Gastroesophageal sphincter (tissue), 4 donors: ENCODE data around the gene PARP14. TPM values are rescaled to one million over a fixed set of nuclear protein-coding genes. Genes with fewer than 3 reads are reported as not detected.

Experiments
- ATAC-seq: fragments of 150-250 bp; one replicate; pipeline ENCODE4 v1.9.1; 2016; ENCODE audit warnings: mild to moderate bottlenecking, moderate library complexity
- H3K27ac ChIP-seq, 4 donors: fragments of 200-600 bp; sonication (generic) in 3 of 4; 1 replicate in 3 of 4; 2 replicates in 1 of 4; pipeline ENCODE4 v1.5.1; 2016 to 2019
- H3K27me3 ChIP-seq: fragments of 200-600 bp; sonication (generic); one replicate; pipeline ENCODE4 v1.5.1; 2019
- H3K36me3 ChIP-seq, 2 donors: fragments of 200-600 bp; sonication (generic); one replicate each; pipeline ENCODE4 v1.5.1; 2019; ENCODE audit warnings: control low read depth in 1 of 2
- H3K4me1 ChIP-seq, 3 donors: fragments of 200-600 bp; sonication (generic); 1 replicate in 2 of 3; 2 replicates in 1 of 3; pipeline ENCODE4 v1.5.1; 2016 to 2019; ENCODE audit warnings: control low read depth in 2 of 3
- H3K4me3 ChIP-seq, 2 donors: fragments of 200-600 bp; sonication (generic); one replicate each; pipeline ENCODE4 v1.5.1; 2019; ENCODE audit warnings: mild to moderate bottlenecking in 1 of 2, moderate library complexity in 1 of 2
- H3K9me3 ChIP-seq, 3 donors: fragments of 200-600 bp; sonication (generic); one replicate each; pipeline ENCODE4 v1.5.1; 2017 to 2019; ENCODE audit warnings: control low read depth in 2 of 3
- CTCF ChIP-seq, 4 experiments: fragments of 200-600 bp in 2 of 4; fragments of 450-650 bp in 2 of 4; sonication (generic) in 1 of 4; IDR thresholded peaks; one replicate each; pipeline ENCODE4 v1.5.1; 2017 to 2019; ENCODE audit warnings: antibody characterized with exemption in 4 of 4, mild to moderate bottlenecking in 2 of 4, moderate library complexity in 2 of 4
- EP300 ChIP-seq: sonication (generic); formaldehyde crosslinking; IDR thresholded peaks from one replicate; pipeline ENCODE4 v1.6.1; 2017; ENCODE audit warnings: antibody characterized with exemption, mild to moderate bottlenecking
- POLR2A ChIP-seq, 2 donors: fragments of 450-650 bp; IDR thresholded peaks; one replicate each; pipeline ENCODE4 v1.6.1; 2017; ENCODE audit warnings: antibody characterized with exemption in 2 of 2, mild to moderate bottlenecking in 2 of 2, moderate library complexity in 1 of 2
- POLR2AphosphoS5 ChIP-seq: sonication (generic); formaldehyde crosslinking; IDR thresholded peaks from one replicate; pipeline ENCODE4 v1.6.1; 2017; ENCODE audit warnings: antibody characterized with exemption
- WGBS, 2 donors: methylation state at CpG; one replicate each; pipeline ENCODE4 v1.1.5; 2018; ENCODE audit warnings: low coverage in 1 of 2; 5-methylcytosine and 5-hydroxymethylcytosine counted together
- total RNA-seq, 4 donors: library from RNA; depleted of rRNA; stranded (reverse); fragments of >200 nt; gene quantifications; one replicate each; pipeline ENCODE4 v1.1.0, GENCODE V29; 2016

Gene PARP14
- total RNA-seq, 4 donors from 2014 or later, result 25.0 to 59.0 (median 35.0) TPM

GRCh38 chr3:122662505-122662904 lies 18.1 kb upstream of the PARP14 start:
- no peak for ATAC-seq
- no peaks in the 10 kb centered on the region for H3K9me3 ChIP-seq
- H3K27me3 ChIP-seq, result peaks cover 4% of the 10 kb centered on the region
- no peak overlapping the region for H3K4me3 ChIP-seq
- WGBS, 2 donors, result 41 to 60% methylated on average over 2 of the region's 2 CpGs
- H3K27ac ChIP-seq, result no peak overlapping the region
- no peaks in the 10 kb centered on the region for H3K4me1 ChIP-seq
- no peaks in the 10 kb centered on the region for H3K36me3 ChIP-seq
- TF ChIP-seq CTCF (IDR thresholded peaks at IDR 0.05), result no peak

GRCh38 chr3:122665226-122665786 lies 15.3 kb upstream of the PARP14 start:
- H3K36me3 ChIP-seq, result no peaks in the 10 kb centered on the region
- ATAC-seq, result no peak
- WGBS, 2 donors, result 45 to 46% methylated on average over 4 of the region's 4 CpGs
- peaks cover 11% of the 10 kb centered on the region for H3K27me3 ChIP-seq
- TF ChIP-seq POLR2A (IDR thresholded peaks at IDR 0.05), result no peak
- TF ChIP-seq POLR2AphosphoS5, result no peak
- TF ChIP-seq EP300, result no peak
- TF ChIP-seq CTCF (IDR thresholded peaks at IDR 0.05), result no peak
- no peak overlapping the region for H3K27ac ChIP-seq
- H3K4me3 ChIP-seq, result no peak overlapping the region
- H3K4me1 ChIP-seq, result no peaks in the 10 kb centered on the region
- H3K9me3 ChIP-seq, result no peaks in the 10 kb centered on the region

- Histone ChIP-seq H3K36me3 (no peaks in the 10 kb centered on the region), H3K4me1 (no peaks in the 10 kb centered on the region), H3K27ac (no peak overlapping the region), H3K9me3 (no peaks in the 10 kb centered on the region), H3K4me3 (no peak overlapping the region), H3K27me3 (peaks cover 7% of the 10 kb centered on the region)
- TF ChIP-seq EP300, result no peak
- no peak for TF ChIP-seq POLR2A (IDR thresholded peaks at IDR 0.05)
- TF ChIP-seq CTCF (IDR thresholded peaks at IDR 0.05), result no peak
- TF ChIP-seq POLR2AphosphoS5, result no peak
- ATAC-seq, result no peak
Observed at GRCh38 chr3:122665881-122666280, 14.8 kb upstream of the PARP14 start.

- H3K27ac ChIP-seq, result no peak overlapping the region
- TF ChIP-seq POLR2AphosphoS5 (no peak), POLR2A (IDR thresholded peaks at IDR 0.05) (no peak), CTCF (IDR thresholded peaks at IDR 0.05) (no peak), EP300 (no peak)
- H3K27me3 ChIP-seq, result peaks cover 7% of the 10 kb centered on the region
- H3K9me3 ChIP-seq, result no peaks in the 10 kb centered on the region
- no peak for ATAC-seq
- 62 to 89% methylated on average over 3 to 4 of the region's 8 CpGs for WGBS, 2 donors
- no peak overlapping the region for H3K4me3 ChIP-seq
- H3K4me1 ChIP-seq, result no peaks in the 10 kb centered on the region
- H3K36me3 ChIP-seq, result no peaks in the 10 kb centered on the region
Observed at GRCh38 chr3:122668930-122669730, 11.5 kb upstream of the PARP14 start.

- no peaks in the 10 kb centered on the region for H3K36me3 ChIP-seq
- H3K4me1 ChIP-seq, result no peaks in the 10 kb centered on the region
- no peak overlapping the region for H3K27ac ChIP-seq
- no peak for ATAC-seq
- 19 to 27% methylated on average over 2 of the region's 2 CpGs for WGBS, 2 donors
- H3K27me3 ChIP-seq, result peaks cover 7% of the 10 kb centered on the region
- TF ChIP-seq EP300 (no peak), POLR2A (IDR thresholded peaks at IDR 0.05) (no peak), POLR2AphosphoS5 (no peak), CTCF (IDR thresholded peaks at IDR 0.05) (no peak)
- no peaks in the 10 kb centered on the region for H3K9me3 ChIP-seq
- no peak overlapping the region for H3K4me3 ChIP-seq
Observed at GRCh38 chr3:122671553-122671952, 9.1 kb upstream of the PARP14 start.
